Superior temporal gyrus (tissue), 1 donor: Measurements from ENCODE around the gene CASKIN2.

ENCODE experiments used
- DNase-seq: peaks from one replicate; pipeline ENCODE4 v3.0.0-alpha.2; 2016; ENCODE audit errors: extremely low spot score

The CASKIN2 gene, protein sequence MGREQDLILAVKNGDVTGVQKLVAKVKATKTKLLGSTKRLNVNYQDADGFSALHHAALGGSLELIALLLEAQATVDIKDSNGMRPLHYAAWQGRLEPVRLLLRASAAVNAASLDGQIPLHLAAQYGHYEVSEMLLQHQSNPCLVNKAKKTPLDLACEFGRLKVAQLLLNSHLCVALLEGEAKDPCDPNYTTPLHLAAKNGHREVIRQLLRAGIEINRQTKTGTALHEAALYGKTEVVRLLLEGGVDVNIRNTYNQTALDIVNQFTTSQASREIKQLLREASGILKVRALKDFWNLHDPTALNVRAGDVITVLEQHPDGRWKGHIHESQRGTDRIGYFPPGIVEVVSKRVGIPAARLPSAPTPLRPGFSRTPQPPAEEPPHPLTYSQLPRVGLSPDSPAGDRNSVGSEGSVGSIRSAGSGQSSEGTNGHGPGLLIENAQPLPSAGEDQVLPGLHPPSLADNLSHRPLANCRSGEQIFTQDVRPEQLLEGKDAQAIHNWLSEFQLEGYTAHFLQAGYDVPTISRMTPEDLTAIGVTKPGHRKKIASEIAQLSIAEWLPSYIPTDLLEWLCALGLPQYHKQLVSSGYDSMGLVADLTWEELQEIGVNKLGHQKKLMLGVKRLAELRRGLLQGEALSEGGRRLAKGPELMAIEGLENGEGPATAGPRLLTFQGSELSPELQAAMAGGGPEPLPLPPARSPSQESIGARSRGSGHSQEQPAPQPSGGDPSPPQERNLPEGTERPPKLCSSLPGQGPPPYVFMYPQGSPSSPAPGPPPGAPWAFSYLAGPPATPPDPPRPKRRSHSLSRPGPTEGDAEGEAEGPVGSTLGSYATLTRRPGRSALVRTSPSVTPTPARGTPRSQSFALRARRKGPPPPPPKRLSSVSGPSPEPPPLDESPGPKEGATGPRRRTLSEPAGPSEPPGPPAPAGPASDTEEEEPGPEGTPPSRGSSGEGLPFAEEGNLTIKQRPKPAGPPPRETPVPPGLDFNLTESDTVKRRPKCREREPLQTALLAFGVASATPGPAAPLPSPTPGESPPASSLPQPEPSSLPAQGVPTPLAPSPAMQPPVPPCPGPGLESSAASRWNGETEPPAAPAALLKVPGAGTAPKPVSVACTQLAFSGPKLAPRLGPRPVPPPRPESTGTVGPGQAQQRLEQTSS (N-terminal part only)

DNA sequence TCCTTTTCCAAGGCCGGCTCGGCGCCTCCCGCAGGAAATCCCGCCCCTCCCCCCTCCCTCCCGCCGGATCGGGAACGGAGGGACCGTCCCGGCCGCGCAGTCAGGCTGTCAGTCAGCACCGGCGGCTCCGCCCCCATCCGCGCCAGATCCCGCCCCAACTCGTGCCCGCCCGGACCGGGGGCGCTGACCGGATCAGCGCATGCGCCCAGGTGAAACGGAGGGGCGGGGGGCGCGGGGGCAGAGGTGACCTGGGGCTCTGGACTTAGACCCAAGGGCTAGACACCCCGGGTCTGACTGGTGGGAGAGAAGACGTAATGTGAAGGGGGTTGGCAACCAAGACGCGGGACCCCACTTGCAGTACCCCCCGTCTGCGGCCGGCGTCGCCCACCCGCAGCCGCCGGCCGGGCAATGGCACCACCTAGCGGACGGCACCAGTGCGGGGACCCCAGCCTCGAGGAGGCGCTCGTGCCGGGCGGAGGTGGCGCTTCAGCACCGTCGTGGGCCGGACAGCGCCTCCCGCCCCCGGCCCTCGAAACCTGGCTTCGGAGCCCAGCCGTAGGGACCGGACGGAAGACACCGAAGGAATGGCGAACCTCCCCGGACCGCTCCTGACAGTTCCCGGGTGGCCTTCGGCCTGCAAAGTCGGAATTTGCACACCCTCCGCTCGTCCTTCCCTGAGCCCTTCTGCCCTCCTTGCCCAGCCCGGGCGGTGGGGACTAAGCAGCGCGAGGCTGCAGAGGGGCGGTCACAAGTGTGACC, at the start of gene CASKIN2:
CASKIN2 (minus strand) TSS at position 42 of the 759 bp plus-strand sequence. CDS start 1,733 bp downstream, outside the sequence.
- DNase-seq: peak; percentile 88

DNA sequence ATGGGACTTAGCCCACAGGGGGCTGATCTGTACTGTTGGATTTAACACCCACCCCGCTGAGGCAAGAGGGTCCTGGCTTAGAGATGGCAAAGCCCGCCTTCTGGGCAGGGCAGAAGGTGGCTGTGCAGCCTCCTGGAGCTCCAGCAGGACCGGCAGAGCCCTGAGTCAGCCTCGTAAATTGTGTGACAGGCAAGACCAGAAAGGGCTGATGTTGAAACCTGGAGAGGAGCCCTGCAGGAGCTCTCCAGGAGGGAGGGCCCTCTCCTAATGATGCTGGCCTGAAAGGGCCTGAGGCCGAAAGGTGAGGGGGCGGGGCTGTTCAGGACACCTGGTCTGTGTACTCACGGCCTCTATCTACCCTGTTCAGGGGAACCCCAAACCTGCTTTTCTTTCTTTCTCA, 49.7 kb upstream of the CASKIN2 start:
- no peak for DNase-seq

DNA sequence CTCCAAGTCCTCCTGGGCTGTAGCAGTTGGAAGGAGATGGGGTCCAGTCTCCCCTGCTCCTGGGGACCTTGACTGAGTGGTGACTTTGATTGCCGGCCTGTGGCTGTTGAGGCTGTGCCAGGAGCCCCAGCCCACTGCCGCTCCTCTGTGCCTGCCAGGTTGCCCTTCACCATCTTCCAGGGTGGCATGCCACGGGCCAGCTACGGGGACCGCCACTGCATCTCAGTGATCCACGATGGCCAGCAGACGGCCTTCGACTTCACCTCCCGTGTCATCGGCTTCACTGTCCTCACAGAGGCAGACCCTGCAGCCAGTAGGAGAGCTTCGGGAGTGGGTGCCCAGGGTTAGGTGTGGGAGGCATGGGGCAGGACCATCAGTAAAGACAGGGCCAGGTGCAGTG, 48.9 kb upstream of the CASKIN2 start:
- no peak for DNase-seq

DNA sequence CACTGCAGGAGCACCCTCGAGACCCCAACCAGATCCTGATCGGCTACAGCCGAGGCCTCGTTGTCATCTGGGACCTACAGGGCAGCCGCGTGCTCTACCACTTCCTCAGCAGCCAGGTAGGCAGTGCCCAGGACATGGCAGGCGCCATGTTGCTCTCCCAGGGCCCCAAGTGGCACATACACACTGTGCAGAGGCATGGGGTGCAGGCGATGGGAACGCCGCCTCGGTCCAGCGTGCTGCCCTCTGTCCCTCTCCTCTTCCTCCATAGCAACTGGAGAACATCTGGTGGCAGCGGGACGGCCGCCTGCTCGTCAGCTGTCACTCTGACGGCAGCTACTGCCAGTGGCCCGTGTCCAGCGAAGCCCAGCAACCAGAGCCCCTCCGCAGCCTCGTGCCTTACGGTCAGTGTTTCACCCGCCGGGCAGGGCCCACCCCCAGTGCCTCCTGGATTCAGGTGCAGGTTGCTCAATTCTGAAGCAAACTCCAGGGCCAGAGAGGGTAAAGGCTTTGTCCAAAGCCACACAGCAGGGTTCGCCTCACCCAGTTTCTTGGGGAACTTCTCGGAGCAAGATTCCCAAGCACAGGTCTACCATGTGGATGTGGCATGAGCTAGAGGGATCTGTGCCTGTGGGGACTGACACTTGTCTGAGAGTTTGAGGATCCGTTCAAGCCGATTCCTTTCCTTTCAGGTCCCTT, 47.9 kb upstream of the CASKIN2 start:
- no peak for DNase-seq

DNA sequence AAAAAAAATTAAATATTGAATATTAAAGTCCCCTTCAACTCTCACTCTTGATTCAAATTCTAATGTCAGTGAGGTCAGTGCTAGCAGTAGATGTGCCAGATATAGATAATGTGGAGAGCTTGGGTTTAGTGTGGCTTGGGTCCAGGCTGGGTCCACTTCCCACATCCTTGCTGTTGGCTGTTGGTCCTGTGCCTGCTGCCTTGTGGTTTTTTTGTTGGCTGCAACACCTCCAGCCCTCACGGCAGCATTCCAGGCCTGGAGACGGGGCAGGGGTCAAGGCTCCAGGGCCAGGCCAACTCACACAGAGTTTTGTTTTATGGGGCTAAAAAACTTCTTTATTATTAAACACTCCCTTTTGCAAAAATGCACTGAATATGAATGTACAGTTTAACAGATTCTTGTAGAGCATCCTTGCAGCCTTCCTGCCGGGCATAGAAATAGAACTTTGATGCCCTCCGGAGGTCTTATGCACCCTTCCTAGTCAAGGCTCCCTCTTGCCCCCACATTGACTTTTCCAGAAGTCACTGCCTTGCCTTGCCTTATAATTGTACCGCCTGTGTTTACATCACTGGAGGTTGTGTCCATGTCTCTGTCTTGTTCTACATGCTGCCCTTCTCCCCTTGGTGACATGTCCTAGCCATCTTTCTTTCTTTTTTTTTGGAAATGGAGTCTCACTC, 46.7 kb upstream of the CASKIN2 start:
- no peak for DNase-seq

DNA sequence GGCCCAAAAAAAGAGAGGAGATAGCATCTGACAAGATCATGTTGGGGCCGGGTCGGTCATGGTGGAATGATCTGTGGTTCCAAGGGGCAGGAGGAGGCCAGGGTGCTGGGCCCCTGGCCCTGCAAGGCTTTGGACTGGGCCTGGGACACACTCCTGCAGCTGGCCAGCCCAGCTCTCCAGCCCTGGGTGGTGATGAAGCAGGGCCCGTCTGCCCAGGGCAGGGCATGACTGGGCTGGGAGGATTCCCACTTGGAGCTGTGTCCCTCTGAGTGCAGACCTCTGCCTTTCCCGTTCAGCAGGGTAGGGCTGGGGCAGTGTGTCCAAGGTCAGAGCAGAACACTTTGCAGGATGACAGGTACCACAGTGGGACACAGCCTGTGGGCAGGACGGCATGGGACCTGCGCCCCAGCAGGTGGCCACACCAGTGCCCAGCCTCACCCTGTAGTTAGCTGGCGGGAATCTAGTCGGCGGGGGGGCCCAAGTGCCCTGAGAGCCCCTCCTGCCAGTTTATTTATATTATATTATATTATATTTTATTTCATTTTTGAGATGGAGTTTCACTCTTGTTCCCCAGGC, 44.7 kb upstream of the CASKIN2 start:
- DNase-seq: no peak

DNA sequence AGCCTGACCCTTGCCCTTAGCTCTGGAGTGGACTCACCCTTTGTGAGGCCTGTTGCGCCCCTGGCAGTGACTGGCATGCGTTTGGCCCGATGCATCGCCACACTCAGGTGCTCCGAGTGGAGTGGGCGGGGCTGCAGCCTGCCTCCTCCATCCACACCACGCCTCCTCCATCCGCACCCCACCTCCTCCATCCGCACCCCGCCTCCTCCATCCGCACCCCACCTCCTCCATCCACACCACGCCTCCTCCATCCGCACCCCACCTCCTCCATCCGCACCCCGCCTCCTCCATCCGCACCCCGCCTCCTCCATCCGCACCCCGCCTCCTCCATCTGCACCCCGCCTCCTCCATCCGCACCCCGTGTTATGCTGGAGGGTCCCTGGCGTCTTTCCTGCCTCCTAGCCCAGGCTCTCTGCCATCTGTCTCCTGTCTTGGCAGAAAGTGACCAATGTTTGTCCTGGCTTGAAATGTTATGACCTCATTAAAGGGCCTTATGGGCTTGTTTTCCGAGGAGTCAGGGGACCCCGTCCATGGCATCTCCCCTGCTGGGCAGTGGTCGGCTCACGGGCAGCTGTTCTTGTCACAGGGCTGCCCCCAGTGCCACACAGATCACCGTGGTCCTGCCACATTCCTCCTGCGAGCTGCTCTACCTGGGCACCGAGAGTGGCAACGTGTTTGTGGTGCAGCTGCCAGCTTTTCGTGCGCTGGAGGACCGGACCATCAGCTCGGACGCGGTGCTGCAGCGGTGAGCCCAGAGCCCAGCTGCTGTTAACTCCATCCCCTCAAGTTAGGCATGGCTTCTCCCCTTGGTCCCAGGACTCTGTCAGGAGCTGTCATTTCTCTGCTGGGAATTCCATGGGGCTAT, 43.6 kb upstream of the CASKIN2 start:
- no peak for DNase-seq

DNA sequence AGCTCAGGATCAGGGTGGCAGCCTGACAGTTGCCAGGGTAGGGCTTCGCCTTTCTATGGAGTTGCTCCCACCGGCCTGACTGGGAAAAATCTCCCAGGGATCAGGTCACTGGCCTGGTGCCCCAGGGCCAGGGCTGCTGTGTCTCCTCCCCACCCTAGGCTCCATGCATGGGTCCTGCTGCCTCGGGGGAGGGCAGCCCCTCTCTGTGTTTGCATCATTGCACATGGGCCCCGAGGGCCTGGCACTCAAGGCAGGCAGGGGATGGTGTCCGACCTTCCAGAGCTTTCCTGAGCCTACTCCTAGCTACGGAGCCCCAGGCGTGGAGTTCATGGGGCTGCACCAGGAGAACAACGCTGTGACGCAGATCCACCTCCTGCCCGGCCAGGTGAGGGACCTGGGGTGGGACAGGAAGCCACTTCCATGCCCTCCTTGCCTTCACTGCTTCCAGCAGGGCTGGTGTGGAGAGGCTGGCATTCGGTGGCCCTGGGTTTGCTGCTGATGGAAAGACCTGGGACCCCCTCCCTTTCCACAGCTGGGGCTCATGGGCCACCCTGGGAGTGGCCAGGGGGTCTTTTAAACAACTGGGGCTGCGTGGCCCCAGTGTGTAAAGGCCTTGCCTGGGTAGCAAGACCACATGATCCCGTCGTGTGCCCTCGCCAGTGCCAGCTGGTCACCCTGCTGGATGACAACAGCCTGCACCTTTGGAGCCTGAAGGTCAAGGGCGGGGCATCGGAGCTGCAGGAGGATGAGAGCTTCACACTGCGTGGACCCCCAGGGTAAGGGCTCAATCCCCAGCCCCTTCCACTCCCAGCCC, 42.7 kb upstream of the CASKIN2 start:
- DNase-seq: no peak

DNA sequence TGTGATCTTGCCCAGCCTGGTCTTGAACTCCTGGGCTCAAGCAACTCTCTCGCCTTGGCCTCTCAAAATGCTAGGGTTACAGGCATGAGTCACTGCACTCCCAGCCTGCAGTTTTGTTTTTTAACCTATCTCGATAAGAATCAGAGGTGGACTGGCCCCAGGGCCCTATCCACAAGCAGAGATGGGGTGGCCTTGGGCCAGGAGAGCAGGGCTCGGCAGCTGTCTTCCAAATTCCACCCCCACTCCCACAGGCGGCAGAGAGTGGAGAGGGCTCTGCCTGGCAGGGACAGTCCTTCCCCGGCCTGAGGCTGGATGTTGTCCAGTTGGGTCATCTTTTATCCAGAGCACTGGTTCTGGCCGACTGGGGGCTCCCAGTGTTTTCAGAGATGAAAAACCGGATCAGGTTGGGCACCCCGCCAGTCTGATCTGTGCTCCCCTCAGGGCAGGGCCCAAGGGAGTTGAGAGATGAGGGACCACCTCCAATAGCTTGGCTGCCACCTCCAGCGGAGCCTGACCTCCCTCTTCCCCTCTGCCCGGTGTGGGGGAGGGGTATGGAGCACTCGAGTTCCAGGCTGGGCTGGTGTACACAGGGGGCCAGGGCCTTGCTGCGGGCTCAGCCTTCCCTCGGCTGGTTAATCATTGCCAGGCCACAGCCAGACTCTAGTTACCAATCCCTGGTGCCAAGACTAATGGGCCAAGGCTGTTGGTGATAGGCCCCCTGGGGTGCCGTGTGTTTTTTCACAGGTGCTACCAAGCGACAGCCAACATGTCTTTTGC, 41.9 kb upstream of the CASKIN2 start:
- peak; percentile 81 for DNase-seq

DNA sequence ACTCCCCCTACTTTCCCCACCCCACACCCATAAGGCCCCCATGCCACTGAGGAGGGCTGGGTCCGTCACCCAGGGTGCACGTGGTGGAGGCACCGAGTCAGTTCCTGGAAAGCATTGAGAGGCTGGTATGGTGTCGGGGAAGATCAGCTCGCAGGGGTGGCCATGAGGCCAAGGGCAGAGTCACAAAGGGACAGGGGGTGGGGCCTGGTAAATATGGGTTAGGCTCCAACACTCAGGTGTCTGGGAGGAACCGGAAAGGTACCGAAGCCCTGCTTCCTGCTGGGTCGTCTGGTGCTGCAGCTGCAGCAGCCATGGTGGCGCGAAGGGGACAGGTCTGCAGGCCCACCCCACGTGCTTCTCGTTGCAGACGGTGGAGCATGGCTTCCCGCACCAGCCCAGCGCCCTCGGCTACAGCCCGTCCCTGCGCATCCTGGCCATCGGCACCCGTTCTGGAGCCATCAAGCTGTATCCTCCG, 40.4 kb upstream of the CASKIN2 start:
- no peak for DNase-seq

DNA sequence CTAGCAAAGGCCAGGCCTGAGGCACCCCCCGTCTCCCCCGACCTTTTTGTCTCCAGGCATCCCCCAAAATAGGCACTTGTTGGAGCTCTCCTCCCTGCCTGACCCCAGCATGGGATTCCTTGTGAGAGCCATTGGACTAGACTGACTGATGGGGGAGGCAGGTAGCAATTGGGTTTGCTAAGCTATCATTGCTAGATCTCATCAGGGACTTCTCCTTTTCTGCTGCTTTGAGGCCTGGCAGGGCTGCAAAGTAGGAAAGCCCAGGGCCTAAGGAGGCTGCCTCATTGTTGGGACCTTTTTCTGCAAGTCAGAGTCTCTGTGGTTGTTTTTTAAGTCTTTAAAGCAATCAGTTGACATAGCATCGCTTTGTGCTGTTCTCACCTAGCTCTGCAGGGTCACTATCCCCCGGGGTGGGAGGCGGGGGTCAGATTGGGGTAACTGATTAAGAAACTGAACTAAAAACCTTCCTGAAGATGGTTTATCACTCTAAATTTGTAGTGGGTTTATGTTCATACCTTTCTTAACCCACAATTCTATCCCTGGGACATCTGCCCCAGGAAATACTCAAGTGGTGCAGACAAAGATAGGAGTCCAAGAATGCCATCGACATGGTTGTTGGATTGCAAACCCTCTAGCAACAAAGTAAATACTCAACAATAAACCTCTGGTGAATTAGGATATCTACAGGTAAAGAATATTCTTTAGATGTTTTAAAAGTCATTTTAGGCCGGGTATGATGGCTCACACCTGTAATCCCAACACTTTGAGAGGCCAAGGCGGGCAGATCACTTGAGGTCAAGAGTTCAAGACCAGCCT, 38.2 kb upstream of the CASKIN2 start:
- DNase-seq: no peak

DNA sequence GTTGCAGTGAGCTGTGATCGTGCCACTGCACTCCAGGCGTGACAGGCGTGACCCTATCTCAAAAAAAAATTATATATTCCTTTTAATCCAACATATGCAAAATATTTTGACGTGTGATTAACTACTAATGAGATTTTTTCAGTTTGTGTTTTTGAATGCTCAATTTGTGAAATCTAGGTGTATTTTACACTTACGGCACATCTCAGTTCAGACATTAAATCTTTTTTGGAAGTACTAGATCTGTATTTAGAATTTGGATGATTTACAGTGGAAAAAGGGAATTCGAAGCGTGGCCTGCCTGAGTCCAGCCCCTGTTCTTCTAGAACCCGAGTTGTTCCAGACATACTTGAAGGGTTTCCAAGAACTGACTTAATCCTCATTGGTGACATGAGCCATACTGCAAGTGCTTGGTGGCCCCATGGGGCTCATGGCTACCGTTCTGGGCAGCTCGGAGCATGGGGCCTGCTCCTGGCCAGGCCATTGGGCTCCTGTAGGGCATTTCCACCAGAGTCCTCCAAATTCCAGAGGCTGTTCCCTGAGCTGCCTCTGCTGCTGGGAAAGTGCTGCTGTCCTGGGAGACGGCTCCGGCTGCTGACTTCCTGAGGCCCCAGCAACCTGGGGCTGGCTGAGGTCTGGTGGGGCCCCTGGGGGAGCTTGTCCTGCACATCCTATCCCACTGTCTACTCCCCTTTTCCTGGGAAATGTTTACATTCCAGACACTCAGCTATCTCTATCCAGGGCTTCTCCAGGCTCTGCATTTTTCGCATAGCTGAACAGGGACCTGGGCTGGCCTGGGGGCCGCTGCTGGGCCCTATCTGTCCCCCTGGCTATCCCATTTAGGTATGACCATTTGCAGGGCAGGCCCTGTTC, 37.3 kb upstream of the CASKIN2 start:
- no peak for DNase-seq

DNA sequence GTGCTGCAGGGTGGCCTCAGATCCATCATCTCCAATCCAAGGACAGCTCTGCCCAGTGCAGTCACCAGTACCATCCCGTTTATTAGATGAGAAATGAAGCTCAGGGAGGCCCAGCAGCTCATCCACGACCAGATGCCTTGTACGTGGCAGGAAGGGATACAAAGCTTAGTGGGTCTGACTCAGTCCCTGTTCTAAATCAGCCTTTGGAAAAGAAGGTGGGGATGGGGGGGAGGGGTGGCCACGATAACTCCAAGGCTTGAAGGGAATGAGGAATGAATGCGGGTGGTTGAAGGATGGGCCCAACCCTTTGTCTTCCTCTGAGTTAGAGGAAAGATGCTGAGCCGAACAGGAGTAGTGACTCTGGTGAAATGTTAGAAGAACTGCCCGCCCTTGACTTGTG, 35.9 kb upstream of the CASKIN2 start:
- DNase-seq: no peak

DNA sequence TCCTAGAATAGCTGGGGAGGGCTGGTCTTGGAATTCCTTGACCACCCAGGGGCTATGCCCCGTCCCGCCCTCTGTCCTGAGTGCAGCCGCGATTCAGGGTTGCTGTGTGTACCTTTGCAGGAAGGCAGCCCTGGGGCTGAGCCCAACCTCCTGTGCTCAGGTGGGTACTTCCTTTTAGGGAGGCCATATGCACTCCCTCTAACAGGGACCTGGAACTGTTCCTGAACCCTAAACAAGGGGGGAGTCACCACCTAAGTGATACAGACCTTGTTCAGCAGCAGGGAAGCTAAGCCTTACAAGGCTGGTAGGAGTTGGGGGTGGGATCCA, 34.8 kb upstream of the CASKIN2 start:
- no peak for DNase-seq
